ENCODE measurements around the gene NPTX2.

DNA sequence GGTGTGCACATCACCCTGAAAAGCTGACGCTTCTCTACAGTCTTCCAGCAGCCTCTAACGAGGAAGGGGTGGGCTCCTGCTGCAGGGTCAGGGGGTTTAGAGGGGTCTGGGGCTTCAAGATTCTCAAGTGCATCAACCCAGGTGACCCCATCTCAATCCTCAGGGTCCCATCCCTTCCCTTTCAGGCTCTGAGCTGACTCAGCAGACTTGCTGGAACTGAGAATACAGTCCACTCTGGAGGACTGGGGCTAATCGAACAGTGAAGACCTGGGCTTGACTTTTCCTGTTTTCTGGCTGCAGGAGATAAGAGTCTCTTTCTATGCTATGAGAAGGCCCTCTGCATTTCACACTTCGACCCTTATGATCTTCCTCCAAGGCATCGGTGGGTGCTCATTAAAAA, 22.3 kb upstream of the NPTX2 start:
- no peak for TF ChIP-seq NANOG (IDR thresholded peaks at IDR 0.05; ENCODE audit: borderline replicate concordance)
- no peak for TF ChIP-seq JUNB (IDR thresholded peaks at IDR 0.05; ENCODE audit: unreplicated experiment)
- TF ChIP-seq, protein P1, sequence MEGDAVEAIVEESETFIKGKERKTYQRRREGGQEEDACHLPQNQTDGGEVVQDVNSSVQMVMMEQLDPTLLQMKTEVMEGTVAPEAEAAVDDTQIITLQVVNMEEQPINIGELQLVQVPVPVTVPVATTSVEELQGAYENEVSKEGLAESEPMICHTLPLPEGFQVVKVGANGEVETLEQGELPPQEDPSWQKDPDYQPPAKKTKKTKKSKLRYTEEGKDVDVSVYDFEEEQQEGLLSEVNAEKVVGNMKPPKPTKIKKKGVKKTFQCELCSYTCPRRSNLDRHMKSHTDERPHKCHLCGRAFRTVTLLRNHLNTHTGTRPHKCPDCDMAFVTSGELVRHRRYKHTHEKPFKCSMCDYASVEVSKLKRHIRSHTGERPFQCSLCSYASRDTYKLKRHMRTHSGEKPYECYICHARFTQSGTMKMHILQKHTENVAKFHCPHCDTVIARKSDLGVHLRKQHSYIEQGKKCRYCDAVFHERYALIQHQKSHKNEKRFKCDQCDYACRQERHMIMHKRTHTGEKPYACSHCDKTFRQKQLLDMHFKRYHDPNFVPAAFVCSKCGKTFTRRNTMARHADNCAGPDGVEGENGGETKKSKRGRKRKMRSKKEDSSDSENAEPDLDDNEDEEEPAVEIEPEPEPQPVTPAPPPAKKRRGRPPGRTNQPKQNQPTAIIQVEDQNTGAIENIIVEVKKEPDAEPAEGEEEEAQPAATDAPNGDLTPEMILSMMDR (conservative IDR thresholded peaks at IDR 0.05; ENCODE audit: low read depth in 2 of 2): no peak

All from GM23338 (cell line).